Measurements from ENCODE around the gene PRKCB.
"Not testable (repeated sequence)": the region's sequence is repeated elsewhere in the genome, so short reads cannot be mapped to it uniquely, and the experiment has no call there.

PRKCB gene

DNA sequence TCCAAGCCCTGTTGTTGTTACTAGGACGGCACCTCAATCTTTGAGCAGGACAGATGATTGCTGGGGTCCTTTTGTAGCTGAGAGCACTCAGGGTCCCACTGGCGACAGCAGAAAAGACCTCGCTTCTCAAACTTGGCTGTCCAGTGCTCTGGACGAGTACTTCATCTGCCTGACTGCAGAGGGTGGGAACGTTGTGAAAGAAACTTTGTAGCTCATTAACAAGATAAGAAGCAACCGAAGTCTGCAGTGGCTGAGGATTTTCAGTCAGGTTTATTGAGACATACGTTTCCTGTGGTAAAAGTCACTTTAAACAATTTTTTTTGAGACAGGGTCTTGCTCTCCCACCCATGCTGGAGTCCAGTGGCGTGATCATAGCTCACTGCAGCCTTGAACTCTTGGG is 191.7 kb downstream of the PRKCB start:
- Histone ChIP-seq H3K27me3 (ENCODE audit: insufficient read depth, low read length) (no peaks in the 10 kb centered on the region), H3K4me3 (ENCODE audit: low read length) (no peak overlapping the region), H3K4me1 (ENCODE audit: insufficient read depth, low read length) (no peaks in the 10 kb centered on the region), H3K9me3 (ENCODE audit: low read length) (no peaks in the 10 kb centered on the region), H2AFZ (ENCODE audit: low read depth, low read length) (no peak overlapping the region), H3K36me3 (ENCODE audit: insufficient read depth, low read length) (no peaks in the 10 kb centered on the region)

DNA sequence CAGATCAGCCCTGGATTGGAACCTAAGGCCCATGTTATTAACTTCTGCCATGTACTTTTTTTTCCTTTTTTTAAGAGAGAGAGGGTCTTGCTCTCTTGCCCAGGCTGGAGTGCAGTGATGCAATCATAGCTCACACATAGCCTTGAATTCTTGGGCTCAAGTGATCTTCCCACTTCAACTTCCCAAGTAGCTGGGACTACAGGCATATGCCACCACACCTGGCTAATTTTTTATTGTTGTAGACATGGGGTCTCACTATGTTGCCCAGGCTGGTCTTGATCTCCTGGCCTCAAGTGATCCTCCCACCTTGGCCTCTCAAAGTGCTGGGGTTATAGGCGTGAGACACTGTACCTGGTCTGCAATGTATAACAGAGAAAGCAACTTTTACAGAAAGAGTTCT is 194.1 kb downstream of the PRKCB start:
- H3K36me3 ChIP-seq (ENCODE audit: insufficient read depth, low read length); H3K4me1 ChIP-seq (ENCODE audit: insufficient read depth, low read length); H2AFZ ChIP-seq (ENCODE audit: low read depth, low read length); H3K9me3 ChIP-seq (ENCODE audit: low read length); H3K27me3 ChIP-seq (ENCODE audit: insufficient read depth, low read length); H3K4me3 ChIP-seq (ENCODE audit: low read length): not testable (repeated sequence)

DNA sequence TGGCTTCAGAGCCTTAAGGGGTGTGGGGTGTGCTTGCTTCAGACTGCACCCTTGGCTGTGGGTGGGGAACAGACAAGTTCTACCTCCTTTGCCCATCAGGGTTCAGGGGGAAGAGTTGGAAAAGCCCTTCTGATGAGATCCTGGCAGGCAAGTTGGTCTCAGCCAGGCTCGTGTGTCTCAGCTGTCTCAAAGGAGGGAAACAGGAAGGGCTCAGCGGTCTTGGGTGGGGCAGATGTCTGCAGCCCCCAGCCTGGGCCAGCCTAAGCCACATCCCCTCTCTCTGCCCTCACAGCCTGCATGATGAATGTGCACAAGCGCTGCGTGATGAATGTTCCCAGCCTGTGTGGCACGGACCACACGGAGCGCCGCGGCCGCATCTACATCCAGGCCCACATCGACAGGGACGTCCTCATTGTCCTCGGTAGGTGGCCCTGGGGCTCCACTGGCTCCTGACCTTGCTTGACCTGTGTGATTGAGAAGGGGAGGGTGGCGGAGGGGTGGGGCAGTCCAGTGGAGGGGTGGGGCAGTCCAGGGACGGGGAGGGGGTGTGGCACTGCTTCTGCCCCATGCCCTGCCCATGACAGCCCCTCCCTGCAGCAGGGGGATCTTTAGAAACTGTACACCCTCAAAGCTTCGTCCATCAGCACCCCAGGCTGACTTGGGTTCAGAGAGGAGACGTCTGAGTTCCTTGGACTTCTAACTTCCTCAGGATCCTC is 199.5 kb downstream of the PRKCB start:
- Histone ChIP-seq H3K4me1 (ENCODE audit: insufficient read depth, low read length) (no peaks in the 10 kb centered on the region), H3K9me3 (ENCODE audit: low read length) (no peaks in the 10 kb centered on the region), H2AFZ (ENCODE audit: low read depth, low read length) (no peak overlapping the region), H3K27me3 (ENCODE audit: insufficient read depth, low read length) (no peaks in the 10 kb centered on the region), H3K4me3 (ENCODE audit: low read length) (no peak overlapping the region), H3K36me3 (ENCODE audit: insufficient read depth, low read length) (no peaks in the 10 kb centered on the region)

DNA sequence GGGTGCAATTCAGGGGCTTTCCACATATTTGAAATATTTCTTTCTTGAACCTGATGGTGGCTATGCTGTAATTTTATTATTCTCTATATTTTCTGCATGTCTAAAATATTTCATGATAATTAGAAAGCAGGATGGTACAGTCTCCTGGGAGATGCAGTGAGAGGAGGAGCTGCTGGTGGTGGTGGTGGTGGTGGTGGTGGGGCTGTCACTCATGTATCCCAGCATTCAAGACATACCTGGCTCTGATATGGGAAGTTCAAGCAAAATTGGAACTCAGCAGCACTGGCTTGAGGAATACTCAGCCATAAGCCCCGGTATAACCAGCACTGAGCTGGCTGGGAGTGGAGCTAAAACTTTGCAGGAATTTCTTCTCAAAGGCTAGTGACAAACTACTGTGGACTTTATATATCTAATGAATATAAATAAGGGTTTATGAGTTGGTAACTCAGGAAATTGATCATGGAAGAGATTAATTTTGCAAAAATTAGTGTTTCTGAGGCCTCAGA is 200.3 kb downstream of the PRKCB start:
- Histone ChIP-seq H3K9me3 (ENCODE audit: low read length) (no peaks in the 10 kb centered on the region), H3K4me3 (ENCODE audit: low read length) (no peak overlapping the region), H2AFZ (ENCODE audit: low read depth, low read length) (no peak overlapping the region), H3K4me1 (ENCODE audit: insufficient read depth, low read length) (no peaks in the 10 kb centered on the region), H3K27me3 (ENCODE audit: insufficient read depth, low read length) (no peaks in the 10 kb centered on the region), H3K36me3 (ENCODE audit: insufficient read depth, low read length) (no peaks in the 10 kb centered on the region)

DNA sequence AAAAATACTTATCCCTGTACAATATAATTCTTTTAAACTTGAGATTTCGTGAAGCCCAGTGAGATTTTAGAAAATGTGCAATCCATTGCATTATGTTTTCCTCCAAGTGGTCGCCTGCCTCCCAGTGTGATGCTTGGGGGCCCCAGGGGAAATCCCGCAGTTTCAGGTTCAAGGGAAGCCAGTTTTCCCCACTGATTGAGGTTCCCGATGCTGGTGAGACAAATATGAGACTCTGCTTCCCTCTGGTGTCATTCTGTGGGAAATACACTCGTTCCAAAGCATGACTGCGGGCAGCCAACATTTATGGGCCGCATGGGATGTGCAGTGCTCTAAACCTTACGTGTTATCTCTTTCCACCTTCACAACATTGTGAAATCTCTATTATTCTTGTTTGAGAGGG is 200.8 kb downstream of the PRKCB start:
- Histone ChIP-seq H3K27me3 (ENCODE audit: insufficient read depth, low read length) (no peaks in the 10 kb centered on the region), H3K36me3 (ENCODE audit: insufficient read depth, low read length) (no peaks in the 10 kb centered on the region), H3K4me1 (ENCODE audit: insufficient read depth, low read length) (no peaks in the 10 kb centered on the region), H3K4me3 (ENCODE audit: low read length) (no peak overlapping the region), H2AFZ (ENCODE audit: low read depth, low read length) (no peak overlapping the region), H3K9me3 (ENCODE audit: low read length) (no peaks in the 10 kb centered on the region)

DNA sequence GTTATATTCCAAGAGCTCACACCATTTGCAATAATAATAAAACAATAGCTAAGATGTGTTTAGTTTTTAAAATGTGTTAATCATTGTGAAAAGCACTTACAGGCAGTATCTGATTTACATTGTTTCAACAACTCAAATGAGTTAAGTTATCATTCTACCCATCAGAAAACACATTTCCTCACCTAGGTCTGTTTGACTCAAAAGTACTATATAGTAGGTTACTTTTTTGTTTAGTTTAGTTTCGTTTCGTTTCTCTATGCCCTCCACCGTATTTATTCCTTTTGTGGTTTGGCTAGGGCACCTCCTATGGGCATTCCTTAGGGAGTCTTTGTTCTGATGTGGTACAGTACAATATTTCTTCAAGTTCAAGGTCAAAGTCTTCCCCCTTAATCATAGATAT is 201.6 kb downstream of the PRKCB start:
- Histone ChIP-seq H3K36me3 (ENCODE audit: insufficient read depth, low read length) (no peaks in the 10 kb centered on the region), H3K27me3 (ENCODE audit: insufficient read depth, low read length) (no peaks in the 10 kb centered on the region), H3K4me3 (ENCODE audit: low read length) (no peak overlapping the region), H2AFZ (ENCODE audit: low read depth, low read length) (no peak overlapping the region), H3K4me1 (ENCODE audit: insufficient read depth, low read length) (no peaks in the 10 kb centered on the region), H3K9me3 (ENCODE audit: low read length) (no peaks in the 10 kb centered on the region)

DNA sequence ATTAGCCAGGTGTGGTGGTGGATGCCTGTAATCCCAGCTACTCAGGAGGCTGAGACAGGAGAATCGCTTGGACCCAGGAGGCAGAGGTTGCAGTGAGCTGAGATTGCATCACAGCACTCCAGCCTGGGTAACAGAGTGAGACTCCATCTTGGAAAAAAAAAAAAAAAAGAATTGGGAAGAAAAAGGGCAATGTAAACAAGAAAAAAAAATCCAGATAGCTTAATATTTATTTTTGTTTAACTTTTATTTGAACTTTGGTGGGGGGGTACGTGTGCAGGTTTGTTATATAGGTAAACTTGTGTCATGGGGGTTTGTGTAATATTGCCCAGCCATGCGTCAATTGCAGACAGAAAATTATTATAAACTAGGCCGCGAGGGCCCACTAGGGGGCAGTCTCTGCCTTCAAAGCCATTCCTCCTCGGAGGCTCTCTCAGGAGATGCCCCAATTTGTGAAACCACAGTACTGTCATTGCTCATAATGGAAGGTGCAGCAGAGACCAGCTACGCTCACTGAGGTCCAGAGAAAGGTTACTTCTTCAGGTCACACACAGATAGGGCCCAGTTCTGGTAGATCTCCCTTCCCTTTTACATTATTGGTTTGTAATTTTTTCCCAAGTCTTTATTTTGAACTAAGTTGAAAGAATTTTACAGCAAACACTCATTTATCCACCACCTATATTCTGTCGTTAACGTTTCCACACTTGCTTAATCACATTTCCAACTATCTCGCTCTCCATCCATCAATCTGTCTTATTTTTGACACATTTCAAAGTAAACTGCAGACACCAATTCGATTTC is 206.2 kb downstream of the PRKCB start:
- H3K36me3 ChIP-seq (ENCODE audit: insufficient read depth, low read length) = no peaks in the 10 kb centered on the region

DNA sequence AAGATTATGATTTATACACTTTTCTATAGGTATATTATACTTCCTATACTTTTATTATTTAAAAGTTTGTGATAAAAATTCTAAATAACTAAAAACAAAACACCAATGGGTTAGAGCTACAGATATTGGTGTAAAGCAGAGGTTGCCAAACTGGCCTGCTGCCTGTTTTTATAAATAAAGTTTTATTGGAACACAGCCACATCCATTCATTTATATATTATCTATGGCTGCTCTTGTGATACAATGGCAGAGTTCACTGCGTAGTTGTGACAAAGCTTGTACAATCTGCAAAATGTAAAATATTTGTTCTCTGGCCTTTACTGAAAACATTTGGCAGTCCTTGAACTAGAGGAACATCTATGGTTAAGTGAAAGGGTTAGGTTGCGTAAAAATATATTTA is 208.7 kb downstream of the PRKCB start:
- Histone ChIP-seq H3K27me3 (ENCODE audit: insufficient read depth, low read length) (no peaks in the 10 kb centered on the region), H3K4me3 (ENCODE audit: low read length) (no peak overlapping the region), H3K9me3 (ENCODE audit: low read length) (no peaks in the 10 kb centered on the region), H3K36me3 (ENCODE audit: insufficient read depth, low read length) (no peaks in the 10 kb centered on the region), H3K4me1 (ENCODE audit: insufficient read depth, low read length) (peaks cover 8% of the 10 kb centered on the region), H2AFZ (ENCODE audit: low read depth, low read length) (no peak overlapping the region)

More for the DNA sequence above, 206.2 kb downstream of the PRKCB start:
- no peak overlapping the region for H2AFZ ChIP-seq (ENCODE audit: low read depth, low read length)
- H3K27me3 ChIP-seq (ENCODE audit: insufficient read depth, low read length) = no peaks in the 10 kb centered on the region
- H3K9me3 ChIP-seq (ENCODE audit: low read length) = no peaks in the 10 kb centered on the region
- peaks cover 8% of the 10 kb centered on the region for H3K4me1 ChIP-seq (ENCODE audit: insufficient read depth, low read length)
- H3K4me3 ChIP-seq (ENCODE audit: low read length) = no peak overlapping the region

DNA sequence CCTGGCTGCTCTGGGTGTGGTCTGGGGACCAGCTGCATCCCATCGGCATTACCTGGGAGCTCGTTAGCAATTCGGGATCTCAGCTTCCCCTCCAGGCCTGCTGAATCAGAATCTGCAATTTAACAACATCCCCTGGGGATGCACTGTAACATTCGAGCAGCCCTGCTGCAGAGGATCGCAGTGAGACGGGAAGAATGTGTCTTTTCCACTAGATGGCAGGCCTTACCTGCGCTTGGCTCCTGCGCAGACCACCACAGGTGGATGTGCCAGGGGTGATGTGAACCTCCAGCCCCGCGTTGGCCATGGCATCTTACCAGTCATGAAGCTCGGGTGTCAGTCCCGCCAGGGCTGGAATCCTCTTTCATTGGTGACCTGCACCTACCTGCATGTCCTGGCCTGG is 209.9 kb downstream of the PRKCB start:
- Histone ChIP-seq H2AFZ (ENCODE audit: low read depth, low read length) (no peak overlapping the region), H3K36me3 (ENCODE audit: insufficient read depth, low read length) (no peaks in the 10 kb centered on the region), H3K4me1 (ENCODE audit: insufficient read depth, low read length) (peaks cover 8% of the 10 kb centered on the region), H3K9me3 (ENCODE audit: low read length) (no peaks in the 10 kb centered on the region), H3K27me3 (ENCODE audit: insufficient read depth, low read length) (no peaks in the 10 kb centered on the region), H3K4me3 (ENCODE audit: low read length) (no peak overlapping the region)

DNA sequence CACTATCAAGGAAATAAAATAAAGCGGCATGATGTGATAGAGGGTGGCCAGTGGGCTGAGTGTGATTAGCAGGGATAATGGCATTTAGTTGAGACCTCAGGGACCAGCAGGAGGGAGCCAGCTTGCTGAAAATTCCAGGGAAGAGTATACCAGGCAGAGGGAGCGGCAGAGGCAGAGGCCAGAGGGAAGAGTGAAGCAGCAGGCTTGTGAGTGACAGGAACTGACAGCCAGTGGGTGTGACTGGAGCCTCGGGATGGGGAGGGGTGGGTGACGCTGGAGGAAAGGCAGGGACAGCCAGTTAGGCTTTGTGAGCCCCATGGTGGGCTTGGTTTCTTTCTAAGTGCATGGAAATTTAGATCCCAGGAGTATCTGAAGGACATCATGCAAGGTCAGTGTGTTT is 210.7 kb downstream of the PRKCB start:
- Histone ChIP-seq H3K9me3 (ENCODE audit: low read length) (no peaks in the 10 kb centered on the region), H3K4me3 (ENCODE audit: low read length) (no peak overlapping the region), H3K4me1 (ENCODE audit: insufficient read depth, low read length) (peaks cover 8% of the 10 kb centered on the region), H3K36me3 (ENCODE audit: insufficient read depth, low read length) (no peaks in the 10 kb centered on the region), H3K27me3 (ENCODE audit: insufficient read depth, low read length) (no peaks in the 10 kb centered on the region), H2AFZ (ENCODE audit: low read depth, low read length) (no peak overlapping the region)

DNA sequence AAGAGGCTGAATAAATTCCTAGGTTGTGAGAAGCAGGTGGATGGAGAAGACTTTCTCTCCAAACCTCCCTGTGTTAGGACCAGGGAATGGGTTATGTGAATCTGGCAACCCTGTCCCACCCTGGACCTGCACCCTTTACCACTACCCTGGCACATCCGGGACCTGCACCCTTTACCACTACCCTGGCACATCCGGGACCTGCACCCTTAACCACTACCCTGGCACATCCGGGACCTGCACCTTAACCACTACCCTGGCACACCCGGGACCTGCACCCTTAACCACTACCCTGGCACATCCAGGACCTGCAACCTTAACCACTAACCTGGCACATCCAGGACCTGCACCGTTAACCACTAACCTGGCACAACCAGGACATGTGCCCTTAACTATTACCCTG is 213.3 kb downstream of the PRKCB start:
- Histone ChIP-seq H2AFZ (ENCODE audit: low read depth, low read length) (no peak overlapping the region), H3K27me3 (ENCODE audit: insufficient read depth, low read length) (no peaks in the 10 kb centered on the region), H3K4me3 (ENCODE audit: low read length) (no peak overlapping the region), H3K4me1 (ENCODE audit: insufficient read depth, low read length) (peaks cover 11% of the 10 kb centered on the region), H3K9me3 (ENCODE audit: low read length) (no peaks in the 10 kb centered on the region), H3K36me3 (ENCODE audit: insufficient read depth, low read length) (no peaks in the 10 kb centered on the region)

DNA sequence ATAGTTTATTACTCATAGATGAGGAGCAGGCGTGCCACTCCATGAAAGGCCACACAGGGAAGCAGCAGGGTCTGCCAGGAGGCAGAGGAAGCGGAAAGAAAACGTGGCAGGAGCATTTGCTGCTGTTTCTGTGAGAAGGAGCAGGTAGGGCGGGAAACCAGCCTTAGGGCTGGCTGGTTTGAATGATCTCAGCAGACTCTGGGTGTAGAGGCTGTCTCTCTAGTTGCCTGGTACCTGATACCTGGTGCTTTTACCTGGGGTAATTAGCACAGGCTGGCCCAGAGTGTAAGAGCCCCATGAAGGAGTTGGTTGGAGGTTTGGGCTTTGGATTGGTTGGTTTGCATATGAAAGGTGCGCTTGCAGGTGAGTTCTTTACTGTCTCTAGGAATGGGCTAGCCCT is 215.3 kb downstream of the PRKCB start:
- H2AFZ ChIP-seq (ENCODE audit: low read depth, low read length) = no peak overlapping the region
- peaks cover 22% of the 10 kb centered on the region for H3K4me1 ChIP-seq (ENCODE audit: insufficient read depth, low read length)
- no peak overlapping the region for H3K4me3 ChIP-seq (ENCODE audit: low read length)
- no peaks in the 10 kb centered on the region for H3K36me3 ChIP-seq (ENCODE audit: insufficient read depth, low read length)
- no peaks in the 10 kb centered on the region for H3K9me3 ChIP-seq (ENCODE audit: low read length)
- H3K27me3 ChIP-seq (ENCODE audit: insufficient read depth, low read length) = no peaks in the 10 kb centered on the region

DNA sequence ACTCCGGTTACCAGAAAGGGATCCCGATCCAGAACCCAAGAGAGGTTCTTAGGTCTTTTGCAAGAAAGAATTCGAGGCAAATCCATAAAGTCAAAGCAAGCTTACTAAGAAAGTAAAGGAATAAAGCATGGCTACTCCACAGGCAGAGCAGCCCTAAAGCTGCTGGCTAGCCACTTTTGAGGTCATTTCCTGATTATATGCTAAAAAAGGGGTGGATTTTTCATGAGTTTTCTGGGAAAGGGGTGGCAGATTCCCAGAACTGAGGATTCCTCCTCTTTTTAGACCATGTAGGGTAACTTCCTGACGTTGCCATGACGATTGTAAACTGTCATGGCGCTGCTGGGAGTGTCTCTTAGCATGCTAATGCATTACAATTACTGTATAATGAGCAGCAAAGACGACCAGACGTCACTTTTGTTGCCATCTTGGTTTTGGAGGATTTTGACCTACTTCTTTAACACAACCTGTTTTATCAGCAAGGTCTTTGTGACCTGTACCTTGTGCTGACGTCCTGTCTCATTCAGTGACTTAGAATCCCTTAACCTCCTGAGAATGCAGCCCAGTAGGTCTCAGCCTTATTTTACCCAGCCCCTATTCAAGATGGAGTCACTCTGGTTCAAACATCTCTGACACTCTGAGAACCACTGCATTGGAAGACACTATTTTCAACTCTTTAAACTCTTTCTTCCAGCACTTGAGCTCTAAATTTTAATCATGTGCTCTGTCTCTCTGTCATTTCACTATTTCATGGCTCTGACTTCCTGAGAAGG is 216.7 kb downstream of the PRKCB start:
- Histone ChIP-seq H3K4me3 (ENCODE audit: low read length) (no peak overlapping the region), H3K36me3 (ENCODE audit: insufficient read depth, low read length) (no peaks in the 10 kb centered on the region), H3K27me3 (ENCODE audit: insufficient read depth, low read length) (no peaks in the 10 kb centered on the region)

More for the DNA sequence above, 216.7 kb downstream of the PRKCB start:
- peaks cover 18% of the 10 kb centered on the region for H3K4me1 ChIP-seq (ENCODE audit: insufficient read depth, low read length)
- no peaks in the 10 kb centered on the region for H3K9me3 ChIP-seq (ENCODE audit: low read length)
- H2AFZ ChIP-seq (ENCODE audit: low read depth, low read length) = no peak overlapping the region
